NCI-H82 (cell line): ENCODE results near the gene TMEM235.

Experiments
- DNase-seq: peaks from one replicate; lab custom pipeline; 2025; lab: John Stamatoyannopoulos, UW

The TMEM235 gene

DNA sequence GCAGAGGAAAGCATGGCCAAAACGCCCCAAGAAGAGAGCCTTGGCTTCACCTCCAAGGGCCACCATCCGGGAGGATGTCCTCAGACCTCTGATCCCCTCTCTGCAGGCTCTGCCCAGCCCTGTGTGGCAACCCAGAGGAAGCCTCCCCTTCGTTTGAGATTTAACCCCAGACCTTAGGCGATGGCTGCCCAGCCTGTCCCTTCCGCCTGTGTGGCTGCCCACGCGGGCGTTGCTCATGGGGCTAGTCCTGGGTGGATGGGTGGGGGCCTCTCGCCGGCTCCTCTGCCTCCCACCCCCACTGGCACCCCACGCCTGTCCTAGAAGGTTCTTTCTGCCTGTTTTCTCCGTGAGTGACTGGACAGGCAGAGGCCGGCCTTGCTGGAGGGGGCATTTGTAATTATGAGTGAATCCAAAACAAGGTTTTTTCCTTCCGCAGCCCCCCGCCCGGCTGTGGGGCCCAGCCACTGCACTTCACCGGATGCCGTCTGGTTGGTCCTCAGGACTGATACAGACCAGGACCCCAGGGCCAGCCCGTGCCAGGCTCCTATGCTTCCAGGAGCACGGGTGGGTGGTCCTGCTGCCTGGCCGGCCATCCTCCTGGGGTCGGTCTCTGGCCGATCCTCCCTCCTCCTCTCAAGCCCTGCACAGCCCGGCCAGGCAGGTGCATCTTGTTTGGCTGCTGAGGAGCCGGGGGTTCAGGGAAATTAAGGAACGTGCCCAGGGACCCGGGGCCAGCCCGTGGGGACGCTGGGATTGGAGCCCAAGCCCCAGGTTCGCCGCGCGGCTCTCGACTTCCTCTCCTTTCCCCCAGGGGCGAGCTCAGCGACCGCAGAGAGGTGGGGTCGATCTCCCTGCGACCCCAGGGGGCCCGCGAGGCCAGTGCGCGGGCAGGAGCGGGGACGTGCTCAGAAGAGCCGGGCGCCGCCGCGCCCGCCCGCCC, at the start of gene TMEM235:
TMEM235 (plus strand) TSS at position 636 of the 940 bp plus-strand sequence. CDS start 393 bp downstream, outside the sequence.
- DNase-seq, result no peak

DNA sequence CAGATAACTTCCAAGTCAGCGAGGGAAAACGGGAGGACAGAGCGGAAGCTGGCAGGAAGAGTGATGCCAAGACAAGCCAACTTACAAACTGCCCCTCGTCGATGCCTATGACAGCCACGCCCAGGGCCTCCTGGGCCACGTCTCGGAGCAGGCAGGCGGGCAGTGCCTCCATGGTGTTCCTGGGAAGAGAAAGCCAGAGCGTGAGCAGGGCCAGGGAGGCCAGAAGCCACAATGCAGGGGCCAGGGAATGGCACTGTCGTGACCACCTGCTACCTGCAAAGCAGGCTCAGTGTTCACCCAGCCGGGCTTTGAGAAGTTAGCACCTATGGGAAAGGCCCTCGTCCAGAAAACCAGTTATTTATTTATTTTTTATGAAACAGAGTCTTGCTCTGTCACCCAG, 48.9 kb upstream of the TMEM235 start:
- DNase-seq, result no peak

GRCh38 chr17:78183916-78184315, 47.5 kb upstream of the TMEM235 start:
- no peak for DNase-seq

DNA sequence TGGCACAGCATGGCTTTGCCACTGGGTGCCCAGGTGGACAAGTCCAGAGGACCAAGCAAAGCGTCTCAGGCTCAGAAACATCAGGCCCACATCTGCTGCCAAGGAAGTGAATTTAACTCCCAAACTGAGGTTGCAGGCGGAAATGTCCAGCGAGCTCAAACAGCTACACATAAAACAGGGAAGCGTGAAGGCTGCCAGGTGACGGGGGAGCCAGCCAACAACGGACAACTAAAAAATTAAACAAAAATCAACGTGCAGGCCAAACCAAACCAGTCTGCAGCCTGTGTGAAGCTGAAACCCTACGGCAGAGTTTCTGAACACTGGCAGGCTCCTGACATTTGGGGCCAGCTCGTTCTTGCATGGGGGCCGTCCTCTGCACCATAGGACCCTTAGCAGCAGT, 47.1 kb upstream of the TMEM235 start:
- DNase-seq, result no peak

- DNase-seq, result no peak
Measured at GRCh38 chr17:78184868-78185267, 46.6 kb upstream of the TMEM235 start.

DNA sequence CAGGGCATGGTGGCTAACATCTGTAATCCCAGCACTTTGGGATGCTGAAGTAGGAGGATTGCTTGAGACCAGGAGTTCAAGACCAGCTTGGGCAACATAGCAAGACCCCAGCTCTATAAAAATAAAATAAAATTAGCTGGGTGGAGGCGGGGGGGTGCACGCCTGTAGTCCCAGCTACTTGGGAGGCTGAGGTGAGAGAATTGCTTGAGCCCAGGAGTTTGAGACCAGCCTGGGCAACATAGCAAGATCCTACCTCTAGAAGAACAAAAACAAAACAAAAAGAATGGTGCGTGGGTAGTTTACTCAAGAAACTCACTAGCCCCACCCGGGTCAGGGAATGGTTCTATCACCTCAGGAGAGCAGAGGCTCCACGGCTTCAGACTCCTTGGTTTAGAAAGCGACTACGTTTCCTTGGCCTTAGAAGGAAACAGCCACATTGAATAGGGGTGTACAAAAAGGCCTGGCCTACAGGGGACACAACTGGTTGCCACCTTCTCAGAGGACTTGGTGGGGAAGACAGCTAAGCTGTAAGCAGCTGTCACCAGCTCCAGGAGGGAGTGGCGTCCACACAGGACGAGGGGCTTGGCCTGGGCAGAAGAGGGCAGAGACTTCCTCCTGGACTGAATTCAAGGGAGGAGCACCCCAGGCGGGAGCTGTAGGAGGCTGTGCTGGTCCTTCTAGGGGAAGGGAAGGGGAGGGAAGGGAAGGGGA, 45.3 kb upstream of the TMEM235 start:
- DNase-seq, result peak; percentile 84

GRCh38 chr17:78186692-78187595, 44.5 kb upstream of the TMEM235 start, which contains the start of the genes AFMID and TK1:
Gene AFMID, plus strand, starts transcription at chr17:78187362. Its CDS starts 9 bp downstream, at chr17:78187371.
Gene TK1, minus strand, starts transcription at chr17:78187052. Its CDS starts 58 bp downstream, at chr17:78186994.
- peak; percentile 99 for DNase-seq

DNA sequence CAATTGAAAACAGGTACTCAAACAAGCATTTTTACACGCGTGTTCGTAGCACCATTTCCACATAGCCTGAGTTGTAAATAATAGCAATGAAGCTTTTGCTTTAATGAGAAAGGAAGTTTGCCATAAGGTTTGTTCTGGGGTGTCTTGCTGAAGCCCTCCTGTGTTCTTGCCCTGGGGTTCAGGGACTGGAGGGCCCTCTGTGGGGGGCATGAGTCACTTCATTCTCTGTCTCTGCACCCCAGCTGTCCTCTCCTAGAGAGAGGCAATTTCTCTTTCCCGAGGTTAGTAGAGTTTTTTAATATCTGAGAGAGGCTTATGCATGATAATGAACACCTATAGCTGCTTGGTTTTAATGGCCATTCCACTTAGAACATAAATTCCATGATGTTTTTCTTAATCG, 34.7 kb upstream of the TMEM235 start:
- no peak for DNase-seq

DNA sequence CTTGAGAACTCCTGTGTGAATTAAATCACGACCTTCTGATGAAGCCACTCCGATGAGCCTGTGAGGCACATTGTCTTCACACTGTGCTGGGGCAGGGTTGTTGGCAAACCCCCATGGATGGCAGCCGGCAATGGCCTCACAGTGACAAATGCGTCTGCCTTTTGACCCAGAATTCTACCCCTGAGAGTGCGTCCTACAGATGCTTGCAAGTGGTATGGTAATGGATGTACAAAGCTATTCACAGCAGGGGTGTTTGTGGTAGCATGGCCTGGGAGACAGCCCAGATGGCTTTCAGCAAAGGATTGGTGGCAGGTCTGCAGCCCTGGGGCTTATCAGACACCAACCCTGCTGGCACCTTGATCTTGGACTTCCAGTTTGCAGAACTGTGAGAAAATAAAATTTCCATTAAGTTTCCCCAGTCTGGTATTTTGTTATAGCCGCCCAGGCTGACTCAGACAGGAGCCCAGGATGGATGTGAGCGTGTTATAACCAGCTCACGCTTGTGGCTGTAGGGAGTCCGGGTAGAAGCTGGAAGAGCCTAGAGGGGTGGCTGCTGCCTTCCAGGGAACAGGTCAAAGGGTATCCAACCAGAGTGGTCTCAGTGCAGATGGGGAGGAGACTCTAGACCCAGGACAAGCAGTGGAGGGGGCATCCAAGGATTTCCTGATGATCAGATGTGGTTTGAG, 34.1 kb upstream of the TMEM235 start:
- DNase-seq, result no peak

DNA sequence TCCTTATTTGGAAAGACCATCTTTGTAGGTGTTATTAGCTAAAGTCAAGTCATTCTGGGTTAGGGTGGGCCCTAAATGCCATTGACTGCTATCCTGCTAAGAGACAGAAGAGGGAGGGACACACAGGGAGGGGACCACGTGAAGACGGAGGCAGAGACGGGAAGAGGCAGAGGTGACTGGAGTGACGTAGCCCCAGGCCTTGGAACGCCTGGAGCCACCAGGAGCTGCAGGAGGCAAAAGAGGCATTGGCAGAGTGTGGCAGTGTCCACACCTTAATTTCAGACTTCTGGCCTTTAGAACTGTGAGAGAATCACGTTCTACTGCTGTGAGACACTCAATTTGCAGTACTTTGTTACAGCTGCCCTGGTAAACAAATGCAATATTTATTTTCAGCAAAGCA, 31.0 kb upstream of the TMEM235 start:
- no peak for DNase-seq

DNA sequence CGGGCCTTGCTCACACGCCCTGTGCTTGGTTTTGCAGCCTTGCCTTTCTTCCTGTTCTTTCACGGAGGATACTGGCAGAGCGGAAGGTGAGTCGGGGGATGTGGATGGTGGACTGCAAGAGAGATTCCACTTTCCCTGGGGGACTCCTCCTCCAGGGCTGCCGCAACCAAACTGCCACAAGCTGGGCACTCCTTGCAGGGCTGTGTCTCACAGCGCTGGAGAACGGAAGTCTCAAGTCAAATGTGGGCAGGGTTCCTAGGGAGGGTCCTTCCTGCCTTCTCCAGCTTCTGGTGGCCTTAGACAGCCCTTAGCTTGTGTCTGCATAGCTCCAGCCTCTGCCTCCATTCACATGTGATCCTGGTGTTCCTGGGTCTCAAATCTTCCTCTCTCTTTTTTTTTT, 28.8 kb upstream of the TMEM235 start:
- no peak for DNase-seq

- DNase-seq, result no peak
Measured at GRCh38 chr17:78204387-78205123, 26.9 kb upstream of the TMEM235 start.

- no peak for DNase-seq
Measured at GRCh38 chr17:78205124-78205775, 26.2 kb upstream of the TMEM235 start.

DNA sequence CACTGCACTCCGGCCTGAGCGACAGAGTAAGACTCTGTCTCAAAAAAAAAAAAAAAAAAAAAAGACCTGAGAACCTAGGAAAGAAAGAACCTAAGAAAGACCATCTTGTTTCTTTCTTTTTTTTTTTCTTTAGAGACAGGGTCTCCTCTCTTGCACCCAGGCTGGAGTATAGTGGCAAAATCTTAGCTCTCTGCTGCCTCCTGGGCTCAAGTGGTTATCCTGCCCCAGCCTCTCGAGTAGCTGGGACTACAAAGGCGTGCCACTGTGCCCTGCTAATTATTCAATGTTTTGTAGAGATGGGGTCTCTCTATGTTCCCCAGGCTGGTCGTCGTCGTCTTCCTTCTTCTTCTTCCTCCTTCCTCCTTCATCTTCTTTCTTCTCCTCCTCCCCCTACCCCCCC, 25.1 kb upstream of the TMEM235 start:
- no peak for DNase-seq

DNA sequence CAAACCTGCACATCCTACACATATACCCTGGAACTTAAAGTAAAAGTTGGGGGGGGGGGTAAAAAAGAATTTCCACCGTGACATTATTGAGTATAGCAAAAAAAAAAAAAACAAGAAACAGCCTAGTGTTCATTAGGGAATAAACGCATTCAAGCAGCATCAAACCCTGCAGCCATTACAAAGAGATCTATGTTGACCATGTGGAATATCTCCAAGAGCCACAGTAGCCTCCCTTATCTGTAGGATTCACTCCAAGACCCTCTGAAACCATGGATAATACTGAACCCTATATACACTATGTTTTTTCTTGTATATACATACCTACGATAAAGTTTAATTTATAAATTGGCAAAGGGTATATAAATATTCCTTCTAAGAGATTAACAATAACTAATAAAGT, 22.9 kb upstream of the TMEM235 start:
- no peak for DNase-seq

DNA sequence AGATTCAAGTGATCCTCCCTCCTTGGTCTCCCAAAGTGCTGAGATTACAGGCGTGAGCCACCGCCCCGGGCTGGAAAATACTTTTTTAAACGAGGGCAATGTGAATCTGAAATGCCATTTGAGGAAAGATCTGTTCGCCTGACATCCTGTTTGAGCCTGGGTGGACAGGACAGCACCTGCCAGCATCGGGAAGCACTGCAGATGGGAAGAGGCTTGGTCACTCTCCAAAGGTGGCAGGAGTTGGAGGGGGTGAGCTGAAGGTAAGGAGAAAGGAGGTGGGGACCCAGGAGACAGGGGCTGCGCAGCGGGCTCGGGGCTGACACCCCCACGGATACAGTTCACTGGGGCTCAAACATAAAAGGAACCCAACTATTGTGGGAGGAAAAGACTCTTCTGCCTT, 21.3 kb upstream of the TMEM235 start:
- DNase-seq, result no peak

DNA sequence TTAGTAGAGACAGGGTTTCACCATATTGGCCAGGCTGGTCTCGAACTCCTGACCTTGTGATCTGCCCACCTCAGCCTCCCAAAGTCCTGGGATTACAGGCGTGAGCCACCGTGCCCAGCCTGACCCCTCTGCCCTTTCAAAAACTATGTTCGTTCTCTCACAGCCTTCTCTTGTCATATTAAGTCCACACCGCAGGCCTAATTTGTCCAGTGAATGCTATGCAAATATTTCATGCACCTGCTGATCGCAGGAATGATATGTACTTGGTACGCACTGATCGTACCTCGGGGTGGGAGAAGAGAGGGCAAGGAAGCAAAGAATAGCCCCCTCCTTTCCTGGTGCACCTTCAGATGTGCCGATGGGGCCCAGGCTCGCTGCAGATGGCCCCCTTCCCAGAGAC, 20.4 kb upstream of the TMEM235 start:
- DNase-seq, result no peak

DNA sequence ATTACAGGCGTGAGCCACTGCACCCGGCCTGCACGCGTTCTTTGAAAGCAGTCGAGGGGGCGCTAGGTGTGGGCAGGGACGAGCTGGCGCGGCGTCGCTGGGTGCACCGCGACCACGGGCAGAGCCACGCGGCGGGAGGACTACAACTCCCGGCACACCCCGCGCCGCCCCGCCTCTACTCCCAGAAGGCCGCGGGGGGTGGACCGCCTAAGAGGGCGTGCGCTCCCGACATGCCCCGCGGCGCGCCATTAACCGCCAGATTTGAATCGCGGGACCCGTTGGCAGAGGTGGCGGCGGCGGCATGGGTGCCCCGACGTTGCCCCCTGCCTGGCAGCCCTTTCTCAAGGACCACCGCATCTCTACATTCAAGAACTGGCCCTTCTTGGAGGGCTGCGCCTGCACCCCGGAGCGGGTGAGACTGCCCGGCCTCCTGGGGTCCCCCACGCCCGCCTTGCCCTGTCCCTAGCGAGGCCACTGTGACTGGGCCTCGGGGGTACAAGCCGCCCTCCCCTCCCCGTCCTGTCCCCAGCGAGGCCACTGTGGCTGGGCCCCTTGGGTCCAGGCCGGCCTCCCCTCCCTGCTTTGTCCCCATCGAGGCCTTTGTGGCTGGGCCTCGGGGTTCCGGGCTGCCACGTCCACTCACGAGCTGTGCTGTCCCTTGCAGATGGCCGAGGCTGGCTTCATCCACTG, 17.3 kb upstream of the TMEM235 start, which contains the start of gene BIRC5:
BIRC5 (plus strand) TSS at position 238 of the 690 bp plus-strand sequence; CDS start at position 302, 64 bp downstream.
- peak; percentile 98 for DNase-seq

DNA sequence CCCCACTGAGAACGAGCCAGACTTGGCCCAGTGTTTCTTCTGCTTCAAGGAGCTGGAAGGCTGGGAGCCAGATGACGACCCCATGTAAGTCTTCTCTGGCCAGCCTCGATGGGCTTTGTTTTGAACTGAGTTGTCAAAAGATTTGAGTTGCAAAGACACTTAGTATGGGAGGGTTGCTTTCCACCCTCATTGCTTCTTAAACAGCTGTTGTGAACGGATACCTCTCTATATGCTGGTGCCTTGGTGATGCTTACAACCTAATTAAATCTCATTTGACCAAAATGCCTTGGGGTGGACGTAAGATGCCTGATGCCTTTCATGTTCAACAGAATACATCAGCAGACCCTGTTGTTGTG, 16.7 kb upstream of the TMEM235 start:
- peak; percentile 35 for DNase-seq
